Stimulated activated CD4-positive, alpha-beta T cell treated with anti-CD3 and anti-CD28 coated beads, Interleukin-1b, Interleukin-23, amount 100 ng/mL, for 24 hours (primary cell): ENCODE data around the gene PCYT2.

ENCODE experiments used
- DNase-seq, 4 experiments: peaks; one replicate each; pipeline ENCODE4 v3.0.0-alpha.2; 2020; ENCODE audit warnings: low read depth in 4 of 4, low spot score in 1 of 4

PCYT2 gene

DNA sequence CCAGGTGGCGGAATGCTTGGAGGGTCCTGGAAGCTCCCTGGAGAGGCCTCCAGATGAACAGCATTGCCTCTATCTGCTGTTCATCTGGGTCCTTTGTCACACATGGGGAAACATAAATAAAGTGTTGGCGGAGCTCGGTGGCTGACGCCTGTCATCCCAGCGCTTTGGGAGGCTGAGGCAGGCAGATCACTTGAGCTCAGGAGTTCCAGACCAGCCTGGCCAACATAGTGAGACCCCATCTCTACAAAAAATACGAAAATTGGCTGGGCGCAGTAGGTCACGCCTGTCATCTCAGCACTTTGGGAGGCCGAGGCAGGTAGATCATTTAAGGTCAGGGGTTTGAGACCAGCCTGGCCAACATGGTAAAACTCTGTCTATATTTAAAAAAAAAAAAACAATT is 33.7 kb upstream of the PCYT2 start:
- no peak for DNase-seq

DNA sequence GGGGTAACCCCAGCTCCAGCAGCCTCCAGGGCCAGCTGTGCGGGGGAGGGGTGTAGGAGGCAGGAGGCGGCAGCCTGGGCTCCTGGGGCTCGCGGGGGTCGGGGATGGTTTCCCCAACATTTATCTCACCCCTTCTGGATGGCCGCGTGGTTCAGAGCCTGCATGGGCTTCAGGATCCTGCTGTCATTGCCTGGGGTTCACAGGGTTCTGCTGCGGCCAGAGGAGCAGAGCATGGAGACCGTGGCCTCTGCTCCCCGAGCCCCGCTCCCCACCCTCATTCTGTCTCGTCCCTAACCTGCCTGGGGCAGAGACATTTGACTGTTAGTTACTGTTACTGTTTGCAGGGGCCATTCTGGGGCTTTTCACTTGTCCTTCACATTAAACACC is 31.0 kb upstream of the PCYT2 start:
- no peak for DNase-seq

DNA sequence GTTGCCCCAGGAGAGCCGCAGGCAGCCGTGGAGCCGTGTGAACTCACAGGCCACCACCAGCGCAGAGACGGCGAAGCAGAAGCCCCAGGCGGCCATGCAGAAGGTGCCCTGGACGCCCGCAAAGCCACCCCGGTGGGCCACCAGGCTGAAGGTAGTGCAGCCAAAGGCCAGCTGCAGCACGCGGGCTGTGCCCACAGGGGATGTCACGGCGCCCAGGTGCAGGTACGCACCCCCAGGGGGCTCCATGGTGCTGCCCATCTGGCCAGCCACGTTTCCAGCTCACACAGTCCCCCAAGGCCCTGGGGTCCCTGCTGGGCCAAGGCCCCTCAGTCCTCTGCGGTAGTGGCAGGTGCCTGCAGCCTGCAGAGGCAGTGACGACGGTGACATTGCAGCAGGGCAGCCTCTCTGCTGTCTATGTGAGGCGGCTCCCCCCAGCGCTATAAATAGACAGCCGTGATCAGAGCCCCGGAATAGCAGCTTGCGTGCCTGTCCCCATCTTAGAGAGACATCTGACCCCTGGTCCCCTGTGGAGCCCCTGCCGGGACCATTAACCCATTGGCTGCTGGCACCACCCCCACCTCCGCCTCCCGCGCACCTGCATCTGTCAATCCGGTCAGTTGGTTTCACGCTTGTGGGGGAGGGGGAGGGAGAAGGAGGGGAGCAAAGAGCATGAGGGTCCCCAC is 30.4 kb upstream of the PCYT2 start:
- DNase-seq, result no peak

DNA sequence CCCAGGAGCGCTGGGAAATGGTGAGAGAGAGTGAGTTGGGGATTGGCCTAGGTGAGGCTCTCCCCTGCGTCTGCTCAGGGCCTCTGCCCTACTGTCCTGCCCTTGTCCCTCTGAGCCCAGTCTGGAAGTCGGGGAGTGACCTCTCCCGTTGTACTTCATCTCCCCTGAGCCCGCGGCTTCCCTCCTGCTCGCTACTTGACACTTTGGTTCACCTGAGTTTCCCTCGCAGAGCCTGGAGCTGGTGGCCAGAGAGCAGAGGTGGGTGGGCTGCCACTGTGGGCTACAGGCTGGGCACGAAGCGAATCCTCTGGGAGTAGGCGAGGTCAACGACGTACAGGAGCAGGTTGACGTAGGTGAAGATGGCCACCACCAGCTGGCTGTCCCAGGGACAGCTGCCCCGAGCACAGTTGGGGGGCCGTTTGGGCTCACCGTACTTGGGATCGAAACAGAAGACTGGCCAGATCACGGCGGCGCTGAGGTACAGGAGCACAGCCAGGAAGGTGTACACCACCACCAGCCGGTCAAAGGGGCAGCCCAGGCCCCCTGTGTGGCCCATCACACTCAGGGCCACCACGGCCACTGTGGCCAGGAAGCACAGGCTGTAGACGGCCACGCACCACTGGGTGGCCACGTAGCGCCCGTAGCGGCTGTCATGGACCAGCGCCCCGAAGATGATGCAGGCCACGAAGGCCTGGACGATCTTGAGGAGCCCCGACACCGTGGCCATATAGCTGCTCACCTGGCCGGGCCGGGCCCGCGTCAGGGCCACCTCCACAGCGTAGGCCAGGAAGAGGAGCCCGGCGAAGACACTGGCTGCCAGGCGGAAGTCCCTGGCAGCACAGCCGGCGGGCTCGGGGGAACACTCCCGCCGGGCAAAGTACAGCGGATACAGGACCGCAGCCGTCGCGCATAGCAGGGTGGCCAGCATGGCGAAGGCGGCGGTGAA is 29.6 kb upstream of the PCYT2 start:
- no peak for DNase-seq

DNA sequence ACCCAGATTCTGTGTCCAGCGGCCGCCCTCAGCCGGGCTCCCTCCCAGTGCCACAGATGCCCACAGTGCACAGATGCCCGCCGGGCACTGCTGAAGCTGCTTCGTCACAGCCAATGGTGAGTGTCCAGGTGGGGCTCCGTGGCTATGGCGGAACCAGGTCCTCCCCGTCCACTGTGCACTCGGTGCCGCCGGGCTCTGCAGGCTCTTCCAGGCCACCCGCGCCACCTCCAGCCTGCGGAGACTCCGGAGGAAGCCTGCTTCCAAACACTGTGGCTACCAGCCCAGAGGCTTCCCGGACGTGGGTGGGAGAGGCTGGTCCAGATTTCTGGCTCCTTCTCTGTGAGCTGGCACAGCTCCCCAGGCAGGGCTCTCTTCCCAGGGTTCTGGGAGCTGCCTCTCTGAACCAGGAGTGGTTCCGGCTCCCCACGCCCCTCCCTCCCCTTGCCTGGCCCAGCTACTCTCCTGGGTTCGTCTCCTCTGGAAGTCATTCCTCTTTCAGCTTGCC is 28.7 kb upstream of the PCYT2 start:
- DNase-seq, result no peak

DNA sequence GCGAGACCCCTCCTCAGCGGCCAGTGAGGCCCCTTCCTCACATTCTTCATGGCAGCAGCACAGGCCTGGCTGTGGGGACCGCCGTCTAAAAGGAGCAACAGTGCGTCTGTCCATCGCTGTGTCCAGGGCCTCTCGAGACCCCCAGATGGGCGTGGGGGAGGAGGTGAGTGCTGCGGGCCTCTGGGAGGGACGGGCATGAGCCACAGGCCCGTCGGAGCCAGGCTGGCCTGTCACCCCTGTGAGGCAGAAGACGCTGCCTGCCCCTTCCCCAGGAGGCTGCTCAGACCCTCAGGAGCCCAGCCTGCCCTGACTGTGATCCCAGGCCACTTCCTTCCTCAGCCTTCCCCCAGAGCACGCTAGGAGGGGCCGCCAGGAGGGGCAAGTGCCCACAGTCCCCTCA is 28.0 kb upstream of the PCYT2 start:
- DNase-seq, result no peak

DNA sequence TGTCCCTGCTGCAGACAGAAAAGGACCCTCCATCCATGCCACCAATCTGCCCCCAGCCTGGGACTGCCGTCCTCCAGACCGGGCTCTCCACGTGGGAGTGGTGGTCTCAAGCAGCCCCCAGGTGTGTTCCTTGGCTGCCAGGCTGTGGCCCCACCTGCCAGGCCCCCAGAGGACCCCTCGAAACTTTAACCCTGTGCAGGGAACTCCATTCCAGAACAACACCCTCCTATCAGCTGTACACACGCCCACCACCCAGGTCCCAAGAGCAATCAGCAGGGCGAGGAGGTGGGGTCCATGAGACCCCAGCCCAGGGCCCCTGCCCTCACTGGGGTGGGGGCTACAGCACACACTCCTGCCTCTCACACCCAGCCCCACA is 24.5 kb upstream of the PCYT2 start:
- DNase-seq, result no peak

DNA sequence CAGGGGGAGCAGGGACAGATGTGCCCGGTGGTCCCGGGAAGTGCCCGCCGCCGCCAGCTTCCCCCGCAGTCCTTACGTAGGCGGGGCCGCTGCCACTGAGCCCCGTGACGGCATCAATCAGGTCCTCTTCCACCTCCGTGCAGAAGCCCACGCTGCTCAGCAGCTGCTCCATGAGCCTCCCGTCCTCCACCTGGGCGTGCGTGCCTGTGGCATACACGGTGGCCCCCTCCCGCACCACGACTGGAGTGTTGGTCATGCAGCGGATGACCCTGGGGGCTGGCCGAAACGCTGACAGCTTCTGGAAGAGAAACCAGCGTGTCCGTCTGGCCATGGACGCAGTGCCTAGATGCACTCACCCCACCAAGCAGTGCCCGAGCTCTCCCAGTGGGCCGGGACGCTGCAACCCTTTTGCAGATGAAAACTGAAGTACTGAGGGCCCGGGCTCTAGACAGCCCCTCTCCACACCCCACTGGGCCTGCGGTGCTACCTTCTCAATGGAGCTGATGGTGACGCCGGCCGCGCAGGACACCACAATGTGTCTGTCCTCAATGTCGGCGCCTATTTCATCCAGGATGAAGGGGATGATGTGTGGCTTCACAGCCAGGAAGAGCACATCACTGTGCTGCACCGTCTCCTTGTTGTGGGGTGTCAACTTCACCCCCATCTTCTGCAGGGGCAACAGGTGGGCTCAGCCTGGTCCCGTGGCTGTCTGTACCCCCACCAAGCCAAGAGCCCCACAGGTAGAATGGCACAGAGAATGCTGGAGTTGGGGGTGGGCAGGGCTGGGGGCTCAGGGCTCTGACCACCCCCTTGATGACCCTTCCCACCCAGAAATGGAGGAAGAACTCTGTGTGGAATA is 23.9 kb upstream of the PCYT2 start:
- no peak for DNase-seq

DNA sequence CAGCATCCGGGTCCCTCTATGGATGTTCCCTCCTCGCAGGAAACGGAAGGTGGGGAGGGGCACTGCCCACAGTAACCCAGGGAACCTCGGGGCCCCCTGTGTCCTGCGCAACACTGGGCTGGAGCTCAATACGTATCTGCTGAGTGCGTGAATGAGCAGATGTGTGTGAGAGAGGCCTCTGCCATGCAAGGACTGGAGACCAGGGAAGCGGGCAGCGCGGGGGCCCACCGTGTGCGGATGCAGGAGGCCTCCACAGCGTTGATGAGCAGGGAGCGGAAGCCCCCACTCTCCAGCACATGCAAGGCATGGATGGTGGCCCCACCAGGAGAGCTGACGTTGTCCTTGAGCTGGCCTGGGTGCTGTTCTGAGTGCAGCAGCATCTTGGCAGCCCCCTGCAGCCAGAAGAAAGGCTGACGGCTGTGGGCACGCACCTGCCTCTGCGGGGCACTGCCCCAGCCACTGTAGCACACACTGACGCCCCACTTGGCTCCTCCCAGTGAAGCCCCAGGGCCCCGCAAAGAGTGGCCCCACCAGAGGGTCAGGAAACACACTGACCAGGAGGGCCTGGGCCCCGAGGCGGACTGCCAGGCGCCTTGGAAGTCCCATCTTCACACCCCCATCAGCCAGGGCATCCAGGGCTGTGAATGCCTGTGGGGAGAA is 23.0 kb upstream of the PCYT2 start:
- DNase-seq, result no peak

DNA sequence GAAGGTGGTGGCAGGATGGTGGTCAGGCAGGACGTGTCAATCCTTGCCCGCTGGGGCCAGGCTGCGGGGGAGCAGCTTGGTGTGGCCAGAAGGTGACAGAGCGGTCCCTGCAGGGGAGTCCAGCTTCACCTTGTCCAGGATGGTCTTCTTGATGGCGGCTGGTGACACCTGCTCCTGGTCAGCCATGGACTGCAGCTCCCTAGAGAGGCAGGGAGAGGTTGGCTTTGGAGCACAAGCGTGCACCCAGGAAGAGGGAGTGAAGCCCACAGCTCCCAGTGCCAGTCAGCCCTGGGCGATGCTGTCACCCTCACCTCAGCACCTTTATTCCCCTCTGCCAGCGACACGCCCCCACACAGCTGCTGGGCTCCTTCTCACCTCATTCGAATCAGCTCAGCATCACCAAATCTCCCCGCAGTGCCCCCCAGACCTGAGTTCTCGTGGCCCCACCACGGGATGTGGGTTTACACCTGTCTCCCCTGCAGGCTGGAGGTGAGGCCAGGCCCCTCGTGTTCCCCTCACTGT is 22.0 kb upstream of the PCYT2 start:
- DNase-seq, result no peak

DNA sequence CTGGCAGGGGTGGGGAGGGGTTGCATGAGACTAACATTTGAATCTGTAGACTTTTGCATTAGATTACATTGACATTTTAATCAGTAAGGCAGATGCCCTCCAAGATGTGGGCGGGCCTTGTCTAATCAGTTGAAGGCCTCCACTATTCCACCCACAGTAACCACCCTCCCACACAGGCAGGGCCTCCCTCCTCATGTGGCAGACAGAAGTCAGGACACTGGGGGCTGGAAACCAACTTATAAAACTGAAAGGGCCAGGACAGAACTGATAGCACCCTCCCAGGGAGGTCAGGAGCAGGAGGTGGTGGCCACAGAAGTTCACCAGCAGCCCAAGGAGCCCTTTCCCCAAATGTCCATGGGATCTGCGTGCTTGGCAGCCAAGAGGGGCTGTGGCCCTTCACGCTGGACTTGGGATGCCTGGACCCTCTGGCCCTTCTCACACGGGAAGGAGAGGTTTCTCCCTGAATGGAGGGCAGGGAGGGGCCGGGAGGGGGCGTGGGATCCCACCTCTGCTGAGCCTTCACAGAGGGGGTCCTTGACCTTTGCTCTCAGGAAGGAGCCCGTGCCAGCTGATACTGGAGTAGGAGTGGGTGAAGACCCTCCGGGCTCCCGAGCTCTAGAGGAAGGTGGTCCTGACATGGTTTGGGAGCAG is 21.3 kb upstream of the PCYT2 start:
- DNase-seq, result no peak

DNA sequence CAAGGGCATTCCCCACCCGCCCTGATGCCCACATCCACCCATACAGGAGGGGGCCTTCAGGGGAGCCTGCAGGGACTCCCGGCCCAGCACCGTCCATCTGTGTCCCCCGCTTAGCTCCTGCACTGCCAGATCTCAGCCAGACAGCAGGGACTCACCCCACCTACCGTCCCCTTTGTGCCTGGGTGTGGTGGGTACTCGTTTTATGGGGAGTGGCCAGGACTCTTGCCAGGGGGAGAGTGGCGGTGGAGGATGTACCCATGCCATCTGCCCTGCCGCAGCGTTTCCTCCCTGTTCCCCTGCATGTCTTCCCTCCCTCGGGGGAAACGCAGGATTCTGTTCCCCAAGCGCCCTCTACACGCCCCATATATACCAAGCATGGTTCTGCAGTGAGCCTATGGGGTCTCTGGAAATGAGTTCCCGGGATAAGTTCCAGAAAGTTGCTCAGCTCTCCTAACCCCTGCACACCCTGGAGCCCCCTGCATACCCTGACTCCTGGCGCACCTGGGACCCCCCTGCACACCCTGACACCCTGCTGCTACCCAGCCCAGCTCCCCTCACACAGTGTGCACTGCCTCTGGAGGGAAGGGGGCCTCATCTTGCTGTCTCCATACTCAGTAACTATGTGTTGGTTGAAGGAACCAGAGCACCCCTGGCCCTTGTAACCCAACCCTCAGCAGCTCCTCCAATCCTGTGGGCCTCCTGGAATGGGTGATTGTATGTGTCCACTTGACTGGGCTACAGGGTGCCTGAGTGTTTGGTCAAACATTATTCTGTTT is 20.5 kb upstream of the PCYT2 start:
- DNase-seq, result no peak

DNA sequence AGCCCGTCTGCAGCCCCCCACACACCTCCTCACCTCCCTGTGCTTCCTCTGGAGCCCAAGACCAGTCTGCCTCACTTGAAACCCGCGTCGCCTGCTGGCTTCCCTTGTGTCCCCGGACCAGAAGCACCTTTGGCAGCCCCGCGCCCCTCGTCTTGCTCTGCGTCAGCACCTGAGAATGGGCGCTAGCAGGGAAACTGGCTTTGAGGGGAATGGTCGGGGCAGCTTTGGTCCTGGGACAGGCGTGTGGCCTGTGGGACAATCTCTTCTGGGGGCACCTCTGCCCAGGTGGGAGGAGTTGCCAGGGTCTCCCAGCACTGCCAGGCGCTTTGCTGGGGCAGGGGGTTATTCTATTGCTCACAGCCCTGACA is 20.0 kb upstream of the PCYT2 start:
- DNase-seq, result no peak

DNA sequence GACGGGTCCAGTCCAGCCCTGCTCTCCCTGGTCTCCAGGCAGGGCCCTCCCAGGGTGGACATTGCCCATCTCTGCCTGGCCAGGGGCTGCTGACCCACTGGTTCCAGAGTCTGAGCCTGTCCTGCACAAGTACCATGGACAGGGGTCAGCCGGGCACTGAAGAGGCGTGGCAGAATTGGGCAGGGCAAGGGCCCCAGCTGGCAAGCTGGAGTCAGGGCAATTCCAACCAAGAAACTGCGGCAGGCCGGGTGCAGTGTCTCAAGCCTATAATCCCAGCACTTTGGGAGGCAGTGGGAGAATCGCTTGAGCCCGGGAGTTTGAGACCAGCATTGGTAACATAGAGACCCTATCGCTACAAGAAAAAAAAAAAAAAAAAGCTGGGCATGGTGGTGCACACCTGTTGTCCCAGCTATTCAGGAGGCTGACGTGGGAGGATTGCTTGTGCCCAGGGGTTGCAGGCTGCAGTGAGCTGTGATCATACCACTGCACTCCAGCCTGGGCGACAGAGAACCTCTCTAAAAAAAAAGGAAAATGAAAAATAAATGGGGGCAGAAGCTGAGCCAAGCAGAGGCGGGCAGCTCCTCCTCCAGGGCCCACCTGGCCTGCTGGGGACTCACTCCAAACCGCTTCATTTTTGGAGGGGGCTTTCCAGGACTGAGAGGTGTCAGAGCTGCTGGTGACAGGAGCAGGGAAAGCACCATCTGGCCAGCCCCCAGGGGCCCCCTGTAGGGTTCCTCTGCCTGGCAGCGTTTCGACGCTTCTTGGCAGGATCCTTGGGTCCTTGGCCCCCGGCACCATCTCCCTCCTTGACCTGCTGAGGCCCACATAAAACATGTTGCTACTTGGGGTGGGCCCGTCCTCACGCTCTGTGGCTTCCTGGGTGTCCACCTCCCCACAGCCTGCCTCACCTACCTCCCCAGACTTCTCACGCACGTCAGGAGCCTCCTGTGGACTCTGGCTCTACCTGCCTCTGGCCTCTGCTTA is 19.2 kb upstream of the PCYT2 start:
- DNase-seq, result no peak

DNA sequence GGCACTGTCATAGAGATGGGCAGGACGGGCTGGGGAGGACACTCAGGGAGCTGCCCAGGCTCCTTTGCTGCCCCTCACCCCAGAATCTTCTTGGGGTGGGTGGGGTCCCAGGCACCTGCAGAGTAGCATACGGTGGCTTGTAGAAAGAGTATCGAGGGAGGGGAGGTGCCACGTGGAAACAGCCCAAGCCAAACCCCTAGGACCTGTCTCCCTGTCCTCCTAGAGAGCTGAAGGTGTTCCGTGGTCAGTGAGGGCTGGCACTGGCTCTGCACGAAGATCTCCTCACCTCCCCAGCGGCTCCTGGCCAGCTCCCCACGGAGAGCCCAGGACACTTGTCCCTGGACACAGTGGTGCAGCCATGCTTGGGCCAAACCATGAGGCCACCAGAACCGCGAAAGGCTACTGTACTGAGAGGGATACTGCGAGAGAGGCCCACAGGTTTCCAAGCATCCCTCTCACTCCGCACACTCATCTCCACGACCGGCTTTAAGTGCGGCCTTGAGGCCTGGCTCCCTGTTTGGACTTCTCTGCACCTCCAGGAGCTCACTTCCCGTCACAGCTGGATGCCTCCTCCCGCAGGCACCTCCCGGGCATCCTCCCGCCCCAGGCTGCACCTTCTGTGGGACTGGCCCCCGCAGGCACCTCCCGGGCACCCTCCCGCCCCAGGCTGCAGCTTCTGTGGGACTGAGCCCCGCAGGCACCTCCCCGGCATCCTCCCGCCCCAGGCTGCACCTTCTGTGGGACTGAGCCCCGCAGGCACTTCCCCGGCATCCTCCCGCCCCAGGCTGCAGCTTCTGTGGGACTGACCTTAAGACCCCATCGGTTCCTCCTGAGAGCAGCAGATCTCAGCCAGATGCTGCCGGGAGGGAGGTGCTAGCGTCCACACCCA is 18.3 kb upstream of the PCYT2 start:
- DNase-seq, result no peak

DNA sequence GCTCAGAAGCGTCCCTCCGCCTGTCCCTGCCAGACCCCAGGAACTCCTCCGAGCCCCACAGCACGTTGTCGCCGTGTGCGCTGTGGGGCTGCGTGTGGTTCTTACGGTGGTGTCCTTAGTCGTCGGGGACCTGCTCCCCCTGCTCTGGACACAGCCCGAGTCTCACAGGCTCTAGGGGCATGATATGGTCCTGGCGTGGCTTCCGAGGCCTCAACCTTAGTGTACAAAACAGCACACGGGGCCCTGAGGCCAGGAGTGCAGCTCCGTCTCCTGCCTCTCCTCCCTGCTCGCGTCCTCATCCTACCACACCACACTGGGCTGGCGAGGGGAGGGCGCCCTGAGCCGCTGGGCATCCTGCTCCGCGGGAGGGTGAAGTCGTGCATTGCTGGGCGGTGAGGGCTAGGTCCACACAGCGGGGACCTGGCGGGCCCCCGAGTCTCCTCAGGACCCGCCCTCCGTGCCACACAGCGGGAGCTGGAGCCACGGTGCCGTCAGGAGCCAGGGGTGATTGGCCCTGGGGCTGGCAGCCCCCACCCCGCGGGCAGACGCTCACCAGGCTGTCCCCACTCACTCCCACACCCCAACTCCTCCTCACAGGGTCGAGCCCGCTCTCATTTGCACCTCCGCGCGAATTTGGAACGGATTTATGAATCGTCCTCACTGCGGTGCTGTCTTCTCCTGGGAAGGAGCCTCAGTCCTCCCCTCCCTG is 17.5 kb upstream of the PCYT2 start:
- DNase-seq, result no peak
